ENCODE measurements around the gene FXYD6. TPM values are rescaled to one million over a fixed set of nuclear protein-coding genes. Genes with fewer than 3 reads are reported as not detected.
A peak's percentile ranks its signal among the peaks of the same experiment; 100 is the strongest.

Gene FXYD6
- total and polyA plus RNA-seq, 8 donors = 12.7 to 187 (median 40.6) TPM

DNA sequence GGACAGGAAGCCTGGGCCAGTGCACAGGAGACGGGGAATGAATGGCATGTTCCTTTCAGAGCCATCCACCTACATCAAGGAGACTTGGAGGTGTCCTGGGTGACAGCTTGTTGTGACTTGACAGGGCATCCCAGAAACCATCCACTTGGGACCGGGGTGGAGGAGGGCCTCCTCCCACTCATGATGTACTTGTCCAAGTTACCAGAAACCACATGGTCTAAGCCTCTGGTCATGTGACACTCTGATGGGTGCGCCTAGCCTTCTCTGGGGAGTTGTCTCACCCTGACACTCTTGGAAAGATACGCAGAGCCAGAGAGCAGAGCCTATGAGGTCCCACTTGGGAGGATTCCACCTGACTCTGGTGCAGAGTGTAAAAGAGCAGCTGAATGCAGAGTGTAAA, 21.6 kb upstream of the FXYD6 start:
- no peaks in the 10 kb centered on the region for H3K9me3 ChIP-seq
- no peak overlapping the region for H3K4me3 ChIP-seq
- 76 to 89% (median 84%) methylated on average over 4 of the region's 4 CpGs for WGBS, 5 donors
- no peaks in the 10 kb centered on the region for H3K4me1 ChIP-seq
- intact Hi-C loops (cut with DNase I; ENCODE audit: low total_unique reads) = no loop called here
- DNase-seq = no peak
- H3K27me3 ChIP-seq = no peaks in the 10 kb centered on the region
- H3K27ac ChIP-seq = no peak overlapping the region
- TF ChIP-seq CTCF (IDR thresholded peaks at IDR 0.05) = no peak
- no peaks in the 10 kb centered on the region for H3K36me3 ChIP-seq

- no peaks in the 10 kb centered on the region for H3K36me3 ChIP-seq
- H3K4me3 ChIP-seq = no peak overlapping the region
- intact Hi-C loops (cut with DNase I; ENCODE audit: low total_unique reads) = no loop called here
- WGBS, 5 donors = 96 to 100% (median 98%) methylated on average over 3 of the region's 3 CpGs
- no peak for DNase-seq
- peaks cover 0 to 9% (median 4%) of the 10 kb centered on the region in 4 donors for H3K4me1 ChIP-seq
- no peak overlapping the region for H3K27ac ChIP-seq
- H3K27me3 ChIP-seq = no peaks in the 10 kb centered on the region
- no peak for TF ChIP-seq CTCF (IDR thresholded peaks at IDR 0.05)
- no peak for TF ChIP-seq EP300 (IDR thresholded peaks at IDR 0.05)
- no peak for TF ChIP-seq POLR2AphosphoS5 (IDR thresholded peaks at IDR 0.05)
- no peak for TF ChIP-seq POLR2A (IDR thresholded peaks at IDR 0.05)
- no peaks in the 10 kb centered on the region for H3K9me3 ChIP-seq
Measured at GRCh38 chr11:117892651-117893050, 16.2 kb upstream of the FXYD6 start.

DNA sequence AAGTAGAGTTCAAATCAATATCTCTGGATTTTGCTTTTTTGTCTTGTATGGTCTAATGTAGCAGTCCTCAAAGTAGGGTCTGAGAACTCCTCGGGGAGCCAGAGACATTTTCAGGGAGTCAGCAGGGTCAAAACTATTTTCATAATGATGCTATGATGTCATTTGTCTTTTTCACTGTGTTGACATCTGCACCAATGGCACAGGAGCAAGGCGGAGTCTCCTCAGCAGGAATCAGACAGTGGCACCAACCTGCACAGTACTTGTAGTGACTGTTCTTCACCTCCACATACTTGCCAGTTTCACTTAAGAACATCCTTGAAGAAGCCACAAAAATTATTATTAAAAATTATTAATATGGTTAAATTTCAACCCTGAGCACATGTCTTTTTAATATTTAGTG, 14.9 kb upstream of the FXYD6 start:
- TF ChIP-seq POLR2A (IDR thresholded peaks at IDR 0.05) (no peak), POLR2AphosphoS5 (IDR thresholded peaks at IDR 0.05) (no peak), CTCF (IDR thresholded peaks at IDR 0.05) (no peak), EP300 (IDR thresholded peaks at IDR 0.05) (no peak)
- Histone ChIP-seq H3K36me3 (no peaks in the 10 kb centered on the region), H3K27me3 (no peaks in the 10 kb centered on the region), H3K9me3 (no peaks in the 10 kb centered on the region), H3K27ac (no peak overlapping the region), H3K4me1 (peaks cover 0 to 13% (median 5%) of the 10 kb centered on the region in 4 donors), H3K4me3 (no peak overlapping the region)
- intact Hi-C loops (cut with DNase I; ENCODE audit: low total_unique reads) = no loop called here
- no peak for DNase-seq
- WGBS, 5 donors = 47 to 89% (median 68%) methylated on average over 2 of the region's 2 CpGs

- 44 to 77% (median 54%) methylated on average over 8 of the region's 8 CpGs for WGBS, 5 donors
- H3K4me3 ChIP-seq = no peak overlapping the region
- intact Hi-C loops (cut with DNase I; ENCODE audit: low total_unique reads) = no loop called here
- no peak for TF ChIP-seq CTCF (IDR thresholded peaks at IDR 0.05)
- TF ChIP-seq EP300 (IDR thresholded peaks at IDR 0.05) = no peak
- no peak for TF ChIP-seq POLR2A (IDR thresholded peaks at IDR 0.05)
- no peak for TF ChIP-seq POLR2AphosphoS5 (IDR thresholded peaks at IDR 0.05)
- H3K27me3 ChIP-seq = peaks cover 0 to 15% (median 0%) of the 10 kb centered on the region in 3 donors
- H3K4me1 ChIP-seq = peaks cover 3 to 31% (median 14%) of the 10 kb centered on the region in 4 donors
- no peak for DNase-seq
- no peaks in the 10 kb centered on the region for H3K36me3 ChIP-seq
- peak overlapping the region in 1 of 5 donors; percentile 47 for H3K27ac ChIP-seq
- no peaks in the 10 kb centered on the region for H3K9me3 ChIP-seq
Measured at GRCh38 chr11:117888139-117888566, 11.7 kb upstream of the FXYD6 start.

Measured in stomach (tissue), 9 donors.